DMS53 (cell line): Measurements from ENCODE around the gene GIMAP7.
A peak's percentile ranks its signal among the peaks of the same experiment; 100 is the strongest.
"Not testable (repeated sequence)": the region's sequence is repeated elsewhere in the genome, so short reads cannot be mapped to it uniquely, and the experiment has no call there.

Experiments used
- DNase-seq: peaks from one replicate; lab custom pipeline; 2025; lab: John Stamatoyannopoulos, UW

Gene GIMAP7

DNA sequence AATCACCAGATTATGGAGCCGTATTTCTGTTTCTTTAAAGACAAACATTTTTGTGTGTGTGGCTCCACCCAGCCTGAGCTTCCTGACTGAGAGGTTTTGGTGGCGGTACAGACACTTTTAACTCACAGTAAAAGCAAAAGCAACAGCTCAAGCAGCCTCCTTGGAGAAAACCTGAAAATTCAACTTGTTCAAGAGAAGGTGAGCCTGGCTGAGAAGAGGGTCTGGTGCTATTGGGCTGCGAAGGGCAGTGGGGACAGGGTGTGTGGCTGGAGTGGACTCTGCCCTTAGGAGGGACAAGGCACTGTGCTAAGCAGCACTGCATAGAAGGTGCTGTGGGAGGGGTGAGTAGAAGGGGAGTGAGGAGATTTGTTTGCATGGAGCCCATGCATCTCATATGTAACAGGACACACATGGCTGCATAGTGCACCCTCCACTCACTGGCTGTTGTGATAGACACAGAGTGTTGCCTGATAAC, at the start of gene GIMAP7:
Gene GIMAP7 (plus strand): TSS at position 125 of the 475 bp plus-strand sequence. CDS start 5,103 bp downstream, outside the sequence.
- DNase-seq, result no peak

DNA sequence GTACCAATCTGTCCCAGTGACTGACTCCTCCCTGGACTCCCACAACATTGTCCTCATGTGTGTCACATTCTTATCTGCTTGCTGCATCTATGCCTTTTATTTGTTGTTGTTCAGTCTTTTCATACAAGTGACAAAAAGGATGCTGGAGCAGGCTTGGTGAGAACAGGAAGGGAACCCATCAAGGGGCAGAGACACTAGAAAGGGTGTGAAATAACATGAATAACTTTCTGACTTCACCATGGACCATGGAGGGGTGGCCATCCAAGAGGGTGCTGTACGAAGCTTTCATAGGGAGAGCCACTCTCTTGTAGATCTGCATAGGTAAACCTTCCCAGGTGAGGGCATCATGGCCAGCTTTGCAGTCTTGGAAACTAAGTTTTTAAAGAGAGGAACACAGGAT, 49.7 kb upstream of the GIMAP7 start:
- DNase-seq, result no peak

DNA sequence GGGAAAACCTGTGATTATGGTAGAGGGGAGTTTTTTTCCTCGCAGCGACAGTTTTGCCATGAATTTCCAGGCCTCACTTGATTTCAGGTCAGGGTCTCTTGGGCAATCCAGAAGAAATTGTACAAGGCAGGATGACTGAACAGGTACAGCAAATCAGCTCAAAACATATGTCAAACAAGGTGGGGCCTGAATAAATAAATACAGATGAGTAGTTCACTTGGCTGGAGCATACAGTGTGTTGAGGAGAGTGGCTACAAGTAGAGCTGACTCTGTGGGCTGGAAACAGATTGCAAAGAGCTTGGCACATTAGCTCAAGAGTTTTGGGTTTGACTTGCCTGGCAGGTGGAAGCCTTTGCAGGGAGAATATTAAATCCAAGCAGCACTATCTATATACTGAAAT, 49.3 kb upstream of the GIMAP7 start:
- DNase-seq, result no peak

DNA sequence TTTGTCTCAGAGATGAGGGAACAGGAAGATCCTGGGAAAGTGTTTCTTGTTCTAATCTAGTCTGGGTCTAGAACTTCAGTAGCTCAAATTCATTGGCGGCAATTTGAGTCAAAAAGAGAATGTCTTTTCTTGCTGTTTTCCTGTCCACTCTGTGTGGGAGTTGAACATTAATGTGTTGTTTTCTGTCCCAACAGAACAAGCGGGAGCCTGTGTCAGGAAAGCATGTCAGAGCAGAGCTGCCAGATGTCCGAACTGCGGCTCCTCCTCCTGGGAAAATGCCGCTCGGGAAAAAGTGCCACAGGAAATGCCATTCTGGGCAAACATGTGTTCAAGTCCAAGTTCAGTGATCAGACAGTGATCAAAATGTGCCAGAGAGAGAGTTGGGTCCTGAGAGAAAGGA, 48.2 kb upstream of the GIMAP7 start:
- no peak for DNase-seq

DNA sequence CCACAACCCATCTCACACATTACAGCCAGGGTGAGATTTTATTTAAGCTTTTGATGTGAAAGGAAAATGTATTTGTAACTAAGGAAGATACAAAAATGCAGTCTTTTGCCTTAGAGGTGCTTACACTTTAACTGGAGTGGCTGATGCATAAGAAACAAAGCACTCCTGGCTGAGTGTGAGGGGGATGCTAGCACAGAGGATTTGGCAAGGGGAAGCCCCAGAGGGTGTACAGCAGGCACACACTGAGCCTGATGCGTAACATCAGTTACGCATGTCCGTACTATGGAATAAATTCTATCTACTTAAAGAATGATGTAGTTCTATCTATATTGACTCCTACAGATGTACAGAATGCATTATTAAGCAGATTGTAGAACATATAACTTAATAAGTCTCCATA, 46.4 kb upstream of the GIMAP7 start:
- DNase-seq, result no peak

DNA sequence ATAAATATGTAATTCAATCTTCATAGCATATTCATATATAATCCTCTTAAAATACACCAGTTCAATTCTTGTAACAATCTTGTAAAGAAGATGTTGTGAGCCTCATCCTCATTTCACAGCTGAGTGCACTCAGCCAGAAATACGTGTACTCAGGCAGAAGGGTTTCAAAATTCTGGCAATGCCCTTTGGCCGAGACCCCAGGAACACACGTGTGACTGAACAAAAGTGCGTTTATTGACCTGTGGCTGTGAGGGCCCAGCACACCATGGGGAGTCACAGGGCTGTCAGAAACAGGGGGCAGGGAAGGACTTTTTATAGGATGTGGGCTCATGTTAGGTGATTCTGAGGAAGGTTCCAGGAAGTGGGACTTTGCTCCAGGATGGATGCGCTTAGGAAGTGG, 42.8 kb upstream of the GIMAP7 start:
- no peak for DNase-seq

DNA sequence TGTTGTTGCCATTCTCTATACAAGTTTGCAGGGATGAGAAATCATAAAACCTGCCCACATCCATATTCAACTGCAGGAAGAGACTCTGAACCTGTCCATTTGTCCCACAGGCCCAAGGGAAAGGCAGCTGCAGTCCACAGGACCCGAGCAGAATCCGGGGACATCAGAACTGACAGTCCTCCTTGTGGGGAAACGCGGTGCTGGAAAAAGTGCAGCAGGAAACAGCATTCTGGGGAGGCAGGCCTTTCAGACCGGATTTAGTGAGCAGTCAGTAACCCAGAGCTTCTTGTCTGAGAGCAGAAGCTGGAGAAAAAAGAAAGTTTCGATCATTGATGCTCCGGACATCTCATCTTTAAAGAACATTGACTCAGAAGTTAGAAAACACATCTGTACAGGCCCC, 40.8 kb upstream of the GIMAP7 start:
- DNase-seq, result no peak

DNA sequence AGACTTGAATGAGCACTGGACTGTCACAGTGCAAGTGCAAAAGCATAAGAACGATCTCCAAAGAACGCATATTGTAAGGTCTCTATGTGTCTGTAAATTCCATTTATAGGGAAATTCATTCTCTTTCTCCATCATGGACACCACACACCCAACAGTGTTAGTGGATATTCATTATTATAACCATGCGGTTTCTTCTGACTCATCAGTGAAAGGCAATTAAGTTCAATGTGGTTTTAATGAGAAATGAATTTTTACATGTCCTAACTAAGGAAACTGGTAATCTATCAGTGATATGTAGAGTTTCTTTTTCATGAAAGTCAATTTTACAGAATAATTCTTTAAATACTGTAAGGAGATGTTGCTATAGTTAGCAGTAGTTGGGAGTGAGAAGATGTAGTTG, 38.4 kb upstream of the GIMAP7 start:
- no peak for DNase-seq

DNA sequence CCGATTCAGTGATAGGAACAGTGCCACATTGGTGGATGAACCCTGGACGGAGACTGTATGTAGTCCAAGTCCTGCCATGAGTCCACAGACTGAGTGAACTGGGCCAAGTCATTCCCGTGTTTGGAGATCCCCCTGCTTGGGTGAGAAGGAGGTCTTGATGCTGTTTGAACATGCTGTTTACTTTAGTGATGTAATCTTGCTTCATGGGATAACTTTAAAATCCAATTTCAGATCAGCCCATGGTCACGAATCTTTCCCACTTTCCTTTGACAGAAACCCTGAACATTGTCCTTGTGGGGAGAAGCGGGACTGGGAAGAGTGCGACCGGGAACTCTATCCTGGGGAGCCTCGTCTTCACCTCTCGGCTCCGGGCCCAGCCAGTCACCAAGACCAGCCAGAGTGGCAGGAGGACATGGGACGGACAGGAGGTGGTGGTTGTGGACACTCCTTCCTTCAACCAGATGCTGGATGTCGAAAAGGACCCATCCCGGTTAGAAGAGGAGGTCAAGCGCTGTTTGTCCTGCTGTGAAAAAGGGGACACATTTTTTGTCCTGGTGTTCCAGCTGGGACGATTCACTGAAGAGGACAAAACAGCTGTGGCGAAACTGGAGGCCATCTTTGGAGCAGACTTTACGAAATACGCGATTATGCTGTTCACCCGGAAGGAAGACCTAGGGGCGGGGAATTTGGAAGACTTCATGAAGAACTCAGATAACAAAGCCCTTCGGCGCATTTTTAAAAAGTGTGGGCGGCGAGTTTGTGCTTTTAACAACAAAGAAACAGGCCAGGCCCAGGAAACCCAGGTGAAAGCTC, 37.6 kb upstream of the GIMAP7 start:
- DNase-seq, result no peak

DNA sequence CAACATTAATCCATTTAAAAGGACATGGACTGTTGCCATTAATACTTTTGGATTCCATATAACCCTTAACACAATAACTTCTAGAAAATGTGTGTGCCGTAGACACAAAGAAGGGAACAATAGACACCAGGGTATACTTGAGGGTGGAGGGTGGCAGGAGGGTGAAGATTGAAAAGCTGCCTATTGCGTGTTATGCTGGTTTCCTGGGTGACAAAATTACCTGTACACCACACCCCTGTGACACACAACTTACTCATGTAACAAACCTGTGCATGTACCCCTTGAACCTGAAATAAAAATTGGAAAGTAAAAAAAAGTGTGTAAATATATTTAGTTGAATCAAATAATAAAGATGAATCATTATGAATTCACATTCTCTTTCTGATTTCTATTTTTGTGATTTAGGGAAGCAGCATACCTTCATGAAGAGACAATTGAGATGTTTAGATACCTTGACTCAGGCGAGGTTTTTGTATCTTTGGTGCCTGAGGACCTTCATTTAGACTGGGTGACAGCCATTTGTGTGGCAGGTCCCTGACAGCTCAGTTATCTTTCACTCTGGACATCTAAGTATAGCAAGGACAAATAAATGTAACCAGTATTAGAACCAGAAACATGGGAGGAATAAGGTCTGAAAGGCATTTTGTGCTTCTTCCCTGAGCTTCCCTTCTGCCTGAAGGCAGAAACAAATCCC, 35.5 kb upstream of the GIMAP7 start:
- peak; percentile 19 for DNase-seq

DNA sequence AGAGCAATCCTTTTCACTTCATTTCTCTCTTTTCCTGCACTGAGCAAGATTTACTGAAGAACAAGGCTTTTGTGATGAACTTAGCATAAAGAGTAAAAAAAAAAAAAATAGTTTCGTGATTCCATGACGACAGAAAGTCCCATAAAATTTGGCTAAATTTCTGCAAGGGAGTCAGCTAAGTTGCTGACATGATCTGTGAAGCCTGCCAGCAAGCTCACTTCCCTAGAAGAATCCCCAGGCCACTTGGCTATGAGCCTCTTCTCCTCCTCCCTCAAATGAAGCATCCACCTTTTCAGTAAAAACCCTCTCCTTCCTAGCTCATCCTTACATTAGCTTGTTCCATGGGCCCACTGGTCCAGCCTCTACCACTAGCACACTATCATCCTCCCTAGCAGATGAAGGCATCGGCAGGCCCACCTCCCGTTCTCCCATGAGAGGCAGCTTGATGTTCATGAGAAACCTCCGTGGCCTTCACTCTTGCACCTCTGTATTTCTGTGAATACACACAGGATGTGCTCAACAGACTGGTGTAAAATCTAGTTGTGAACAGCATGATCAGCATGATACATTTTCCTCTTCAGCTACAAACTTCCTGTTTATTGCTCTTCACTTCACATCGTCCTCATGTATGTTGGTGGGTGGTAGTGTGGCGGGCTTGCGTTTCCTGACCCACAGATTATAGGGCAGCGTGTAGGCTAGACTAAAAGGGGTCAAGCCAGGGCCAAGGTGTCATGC, 33.3 kb upstream of the GIMAP7 start:
- DNase-seq, result no peak

DNA sequence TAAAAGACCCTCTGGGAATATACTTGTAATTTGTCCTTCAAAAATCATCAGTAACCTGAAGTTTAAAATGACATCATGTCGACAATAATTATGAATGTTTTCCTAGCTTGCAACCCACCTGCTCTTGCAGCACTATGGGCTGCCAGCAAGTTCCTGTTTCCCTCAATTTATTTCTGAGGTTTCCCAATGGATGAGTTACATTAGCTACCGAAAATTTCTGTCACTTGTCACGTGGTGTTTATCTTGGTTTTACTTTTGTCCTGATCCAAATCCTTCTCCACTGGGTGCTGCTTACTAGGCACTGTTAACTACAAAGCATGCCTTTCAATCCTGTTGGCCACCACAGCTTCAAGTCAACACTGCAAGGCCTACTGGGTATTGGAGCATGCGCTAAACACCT, 32.8 kb upstream of the GIMAP7 start:
- no peak for DNase-seq

DNA sequence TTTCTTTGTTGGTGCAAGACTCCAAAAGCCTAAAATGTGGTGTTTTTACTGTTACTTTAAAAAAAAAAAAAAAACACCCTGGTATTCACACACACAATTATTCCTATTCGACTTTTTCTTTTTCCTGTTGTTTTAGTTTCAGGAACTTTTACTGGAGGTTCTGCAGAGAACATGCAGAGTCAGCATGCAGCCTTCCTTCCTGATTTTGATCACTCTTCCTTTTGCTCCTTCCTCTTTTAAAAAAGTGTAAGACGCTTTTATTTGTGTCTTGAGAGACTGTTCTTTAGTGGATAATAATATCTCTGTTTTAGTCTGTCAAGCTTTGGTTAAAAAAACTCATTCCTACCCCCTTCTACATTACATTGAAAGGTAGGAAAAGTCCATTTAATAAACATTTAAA, 31.2 kb upstream of the GIMAP7 start:
- not testable (repeated sequence) for DNase-seq

DNA sequence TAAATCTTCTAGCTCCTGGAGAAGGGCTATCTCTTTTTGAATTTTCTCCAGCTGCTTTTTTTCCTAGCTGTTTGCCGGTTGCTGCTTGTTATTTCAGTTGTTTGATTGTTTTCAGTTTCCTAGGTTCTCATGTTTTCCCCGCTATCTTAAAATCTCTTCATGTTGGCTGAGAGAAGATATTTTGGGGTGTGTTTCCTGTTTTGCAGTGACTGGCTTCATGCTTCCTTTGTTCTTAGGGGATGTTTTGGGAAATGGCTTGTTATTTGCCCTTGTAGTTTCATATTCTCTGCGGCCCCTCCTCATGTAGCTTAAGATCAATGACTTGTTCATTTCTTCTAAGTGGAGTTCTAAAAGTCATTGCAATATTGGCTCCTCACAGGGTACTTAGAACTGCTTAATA, 30.6 kb upstream of the GIMAP7 start:
- not testable (repeated sequence) for DNase-seq

DNA sequence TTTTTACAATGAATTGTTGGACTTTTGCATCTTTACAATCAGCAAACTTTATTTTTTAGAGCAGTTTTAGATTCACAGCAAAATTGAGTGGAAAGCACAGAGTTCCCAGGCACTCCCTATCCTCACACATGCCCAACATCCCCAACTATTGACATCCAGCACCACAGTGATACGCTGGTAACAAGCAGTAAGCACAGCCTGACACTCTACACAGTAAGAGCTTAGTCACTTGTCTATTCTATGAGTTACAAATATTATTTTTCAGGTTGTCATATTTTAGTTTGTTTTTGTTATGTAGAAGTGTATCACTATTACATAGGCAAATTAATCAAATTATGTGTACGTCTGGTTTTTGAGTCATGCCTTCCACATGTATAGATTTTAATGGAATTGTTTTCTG, 27.0 kb upstream of the GIMAP7 start:
- no peak for DNase-seq

DNA sequence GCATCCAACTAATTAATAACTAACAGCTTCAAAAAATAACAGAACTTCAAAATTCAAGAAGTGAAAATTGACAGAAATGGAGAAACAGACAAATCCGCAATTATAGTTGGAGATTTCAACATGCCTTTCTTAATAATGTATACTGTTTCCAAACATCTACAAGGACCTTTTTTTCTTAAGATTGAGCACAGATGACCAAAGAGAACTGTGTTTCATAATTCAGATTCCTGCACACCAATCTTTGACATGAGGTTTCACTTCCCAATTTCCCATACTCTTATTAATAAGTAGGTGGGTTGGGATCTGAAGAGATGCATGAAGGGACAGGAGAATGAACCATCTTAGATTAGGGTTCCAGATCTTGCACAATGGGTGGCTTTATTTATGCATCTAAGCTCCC, 24.9 kb upstream of the GIMAP7 start:
- DNase-seq, result no peak

DNA sequence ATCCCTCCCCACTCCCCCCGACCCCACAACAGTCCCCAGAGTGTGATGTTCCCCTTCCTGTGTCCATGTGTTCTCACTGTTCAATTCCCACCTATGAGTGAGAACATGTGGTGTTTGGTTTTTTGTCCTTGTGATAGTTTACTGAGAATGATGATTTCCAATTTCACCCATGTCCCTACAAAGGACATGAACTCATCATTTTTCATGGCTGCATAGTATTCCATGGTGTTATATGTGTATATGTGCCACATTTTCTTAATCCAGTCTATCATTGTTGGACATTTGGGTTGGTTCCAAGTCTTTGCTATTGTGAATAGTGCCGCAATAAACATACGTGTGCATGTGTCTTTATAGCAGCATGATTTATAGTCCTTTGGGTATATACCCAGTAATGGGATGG, 21.2 kb upstream of the GIMAP7 start:
- DNase-seq, result not testable (repeated sequence)

DNA sequence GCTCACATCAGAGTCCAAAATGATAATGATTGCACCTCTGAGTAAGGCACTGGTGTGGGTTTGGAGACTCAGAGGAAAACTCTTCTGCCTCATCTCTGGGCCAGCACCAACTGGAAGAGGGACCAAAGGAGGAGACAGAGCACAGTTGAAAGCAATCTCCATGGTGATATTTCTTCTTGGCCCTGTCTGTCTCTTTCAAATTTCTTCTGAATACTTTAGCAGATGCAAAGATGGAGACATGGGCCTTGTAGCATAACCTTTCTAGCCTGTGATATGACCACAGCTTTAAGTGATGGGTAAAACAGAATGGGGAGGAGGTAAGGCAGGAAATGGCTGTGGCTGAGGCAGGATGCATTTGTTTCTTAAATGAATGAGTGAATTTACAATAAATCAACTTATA, 12.2 kb upstream of the GIMAP7 start:
- DNase-seq, result no peak

DNA sequence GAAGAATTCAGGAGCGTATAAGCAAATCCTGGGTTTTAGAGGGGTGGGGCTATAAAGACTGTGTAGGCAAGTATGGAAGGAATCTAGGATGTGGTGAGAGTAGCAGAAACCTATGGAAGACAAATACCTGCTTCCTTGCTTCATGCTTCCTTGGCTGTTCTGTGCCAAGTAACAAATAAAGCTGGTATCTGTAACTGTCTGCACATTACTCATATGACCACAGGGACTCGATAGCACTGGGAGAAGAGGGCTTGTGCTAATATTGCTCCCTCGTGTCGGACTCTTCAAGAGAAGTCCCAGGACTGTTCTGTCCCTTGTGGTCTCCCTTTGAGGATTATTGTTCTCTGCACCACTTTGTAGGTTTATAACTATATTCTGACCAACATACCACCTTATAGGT, 11.5 kb upstream of the GIMAP7 start:
- DNase-seq, result no peak

DNA sequence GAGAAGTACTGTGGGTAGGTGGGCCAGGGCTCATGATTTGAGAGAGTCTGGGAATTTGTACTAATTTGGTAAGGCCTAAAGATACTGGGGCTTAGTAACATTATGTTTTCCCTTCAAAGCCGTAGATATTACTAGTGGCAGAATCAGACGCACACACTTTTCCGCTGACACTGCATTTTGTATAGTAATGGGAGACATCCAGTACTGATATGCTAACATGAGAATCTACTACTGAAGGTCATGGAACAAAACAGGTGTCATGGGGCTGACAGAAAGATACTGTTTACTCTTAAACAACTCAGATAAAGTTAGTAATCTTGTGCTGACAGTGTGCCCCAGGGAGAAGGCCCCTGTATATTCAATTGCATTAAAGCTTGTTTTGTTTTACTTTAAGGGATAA, 11.1 kb upstream of the GIMAP7 start:
- no peak for DNase-seq

DNA sequence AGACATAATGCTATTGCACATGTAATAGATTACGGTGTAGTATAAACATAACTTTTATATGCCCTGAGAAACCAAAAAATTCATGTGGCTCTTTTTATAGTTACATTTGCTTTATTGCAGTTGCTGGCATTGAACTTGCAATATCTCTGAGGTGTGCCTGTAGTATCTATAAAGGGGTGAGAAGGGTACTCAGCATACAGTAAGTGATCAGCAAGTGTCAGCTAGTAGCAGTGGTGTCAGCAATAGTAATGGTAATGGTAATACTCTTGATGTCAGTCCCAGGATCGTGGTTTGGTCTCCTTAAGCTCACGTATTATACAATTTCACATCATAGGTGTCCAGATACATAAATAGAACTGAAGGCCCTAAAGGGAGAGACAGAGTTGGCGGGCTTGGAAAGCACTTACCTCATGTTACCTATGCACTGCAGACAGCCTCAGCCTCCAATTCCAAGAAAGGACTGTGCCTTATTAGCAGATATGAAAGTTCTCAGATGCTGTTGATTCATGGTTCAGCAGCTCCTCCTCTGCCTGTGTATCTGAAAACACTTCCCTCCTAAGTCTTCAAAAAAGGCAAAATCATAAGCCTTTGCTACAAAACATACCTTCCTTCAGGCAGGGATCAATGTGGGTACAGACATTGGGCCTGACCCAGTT, 6.6 kb upstream of the GIMAP7 start:
- DNase-seq, result no peak

DNA sequence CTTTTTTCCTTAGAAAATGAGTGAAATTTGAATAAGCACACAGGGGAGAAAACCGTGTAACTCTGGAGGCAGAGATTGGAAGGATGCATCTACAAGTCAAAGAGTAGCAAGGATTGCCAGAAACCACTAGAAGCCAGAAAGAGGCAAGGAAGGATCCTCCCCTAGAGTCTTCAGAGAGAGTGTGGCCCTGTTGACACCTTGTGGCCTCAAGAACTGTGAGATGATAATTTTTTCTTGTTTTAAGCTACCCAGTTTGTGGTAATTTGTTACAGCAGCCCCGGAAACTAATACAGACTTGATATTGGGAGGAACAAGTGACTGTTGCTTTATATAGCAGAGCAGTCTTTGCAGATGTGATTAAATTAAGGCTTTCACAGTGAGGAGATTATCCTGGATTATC, 3.6 kb upstream of the GIMAP7 start:
- no peak for DNase-seq
